ENCODE measurements around the gene OR11L1.

Gene OR11L1

GRCh38 chr1:247797518-247797917 is 44.2 kb downstream of the OR11L1 start:
- Histone ChIP-seq H3K27ac (ENCODE audit: low read depth, low read length) (no peak overlapping the region), H3K36me3 (ENCODE audit: control insufficient read depth, low read length) (no peaks in the 10 kb centered on the region), H3K79me2 (ENCODE audit: control insufficient read depth, low read length) (no peaks in the 10 kb centered on the region), H3K9me2 (replicated peaks; ENCODE audit: control insufficient read depth, low read length) (no peaks in the 10 kb centered on the region), H4K20me1 (ENCODE audit: control insufficient read depth, insufficient read depth, low read depth, low read length) (no peaks in the 10 kb centered on the region), H3K27me3 (ENCODE audit: control insufficient read depth, low read length) (no peaks in the 10 kb centered on the region), H3F3A (ENCODE audit: control insufficient read depth, insufficient read depth) (no peaks in the 10 kb centered on the region), H3K4me1 (ENCODE audit: control insufficient read depth, low read length) (no peaks in the 10 kb centered on the region), H3K4me3 (ENCODE audit: low read length) (no peak overlapping the region), H3K4me2 (ENCODE audit: low read length) (no peak overlapping the region), H3K9me3 (ENCODE audit: control insufficient read depth, insufficient read depth, low read length) (no peaks in the 10 kb centered on the region)
- TF ChIP-seq EZH2phosphoT487 (IDR thresholded peaks at IDR 0.05; ENCODE audit: borderline replicate concordance, low read length), result no peak
- no peak for TF ChIP-seq CTCF (IDR thresholded peaks at IDR 0.05; ENCODE audit: low read depth, low read length, poor library complexity, severe bottlenecking)

All from DOHH2 (cell line).